Measurements from ENCODE around the gene SERPINC1. TPM values are rescaled to one million over a fixed set of nuclear protein-coding genes. Genes with fewer than 3 reads are reported as not detected.

SERPINC1 gene
- total and polyA plus RNA-seq, 9 of the 15 experiments (the other 6 are each of a cell fraction or from before 2014, with no cell fraction given), result 0.07 to 1.2 (median 0.50) TPM

DNA sequence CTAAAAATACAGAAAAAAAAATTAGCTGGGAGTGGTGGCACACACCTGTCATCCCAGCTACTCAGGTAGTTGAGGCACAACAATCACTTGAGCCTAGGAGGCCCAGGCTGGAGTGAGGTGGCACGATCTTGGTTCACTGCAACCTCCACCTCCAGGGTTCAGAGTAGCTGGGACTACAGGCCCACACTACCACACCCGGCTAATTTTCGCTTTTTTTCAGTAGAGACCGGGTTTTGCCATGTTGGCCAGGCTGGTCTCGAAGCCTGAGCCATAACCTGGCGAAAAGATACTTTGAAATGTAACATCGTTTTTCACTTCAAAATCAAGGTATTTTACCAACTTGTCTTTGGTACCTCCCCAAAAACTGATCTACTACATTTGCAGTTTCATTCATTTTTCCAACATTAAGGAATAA is 55.4 kb downstream of the SERPINC1 start (continued):
- TF ChIP-seq, protein P1, sequence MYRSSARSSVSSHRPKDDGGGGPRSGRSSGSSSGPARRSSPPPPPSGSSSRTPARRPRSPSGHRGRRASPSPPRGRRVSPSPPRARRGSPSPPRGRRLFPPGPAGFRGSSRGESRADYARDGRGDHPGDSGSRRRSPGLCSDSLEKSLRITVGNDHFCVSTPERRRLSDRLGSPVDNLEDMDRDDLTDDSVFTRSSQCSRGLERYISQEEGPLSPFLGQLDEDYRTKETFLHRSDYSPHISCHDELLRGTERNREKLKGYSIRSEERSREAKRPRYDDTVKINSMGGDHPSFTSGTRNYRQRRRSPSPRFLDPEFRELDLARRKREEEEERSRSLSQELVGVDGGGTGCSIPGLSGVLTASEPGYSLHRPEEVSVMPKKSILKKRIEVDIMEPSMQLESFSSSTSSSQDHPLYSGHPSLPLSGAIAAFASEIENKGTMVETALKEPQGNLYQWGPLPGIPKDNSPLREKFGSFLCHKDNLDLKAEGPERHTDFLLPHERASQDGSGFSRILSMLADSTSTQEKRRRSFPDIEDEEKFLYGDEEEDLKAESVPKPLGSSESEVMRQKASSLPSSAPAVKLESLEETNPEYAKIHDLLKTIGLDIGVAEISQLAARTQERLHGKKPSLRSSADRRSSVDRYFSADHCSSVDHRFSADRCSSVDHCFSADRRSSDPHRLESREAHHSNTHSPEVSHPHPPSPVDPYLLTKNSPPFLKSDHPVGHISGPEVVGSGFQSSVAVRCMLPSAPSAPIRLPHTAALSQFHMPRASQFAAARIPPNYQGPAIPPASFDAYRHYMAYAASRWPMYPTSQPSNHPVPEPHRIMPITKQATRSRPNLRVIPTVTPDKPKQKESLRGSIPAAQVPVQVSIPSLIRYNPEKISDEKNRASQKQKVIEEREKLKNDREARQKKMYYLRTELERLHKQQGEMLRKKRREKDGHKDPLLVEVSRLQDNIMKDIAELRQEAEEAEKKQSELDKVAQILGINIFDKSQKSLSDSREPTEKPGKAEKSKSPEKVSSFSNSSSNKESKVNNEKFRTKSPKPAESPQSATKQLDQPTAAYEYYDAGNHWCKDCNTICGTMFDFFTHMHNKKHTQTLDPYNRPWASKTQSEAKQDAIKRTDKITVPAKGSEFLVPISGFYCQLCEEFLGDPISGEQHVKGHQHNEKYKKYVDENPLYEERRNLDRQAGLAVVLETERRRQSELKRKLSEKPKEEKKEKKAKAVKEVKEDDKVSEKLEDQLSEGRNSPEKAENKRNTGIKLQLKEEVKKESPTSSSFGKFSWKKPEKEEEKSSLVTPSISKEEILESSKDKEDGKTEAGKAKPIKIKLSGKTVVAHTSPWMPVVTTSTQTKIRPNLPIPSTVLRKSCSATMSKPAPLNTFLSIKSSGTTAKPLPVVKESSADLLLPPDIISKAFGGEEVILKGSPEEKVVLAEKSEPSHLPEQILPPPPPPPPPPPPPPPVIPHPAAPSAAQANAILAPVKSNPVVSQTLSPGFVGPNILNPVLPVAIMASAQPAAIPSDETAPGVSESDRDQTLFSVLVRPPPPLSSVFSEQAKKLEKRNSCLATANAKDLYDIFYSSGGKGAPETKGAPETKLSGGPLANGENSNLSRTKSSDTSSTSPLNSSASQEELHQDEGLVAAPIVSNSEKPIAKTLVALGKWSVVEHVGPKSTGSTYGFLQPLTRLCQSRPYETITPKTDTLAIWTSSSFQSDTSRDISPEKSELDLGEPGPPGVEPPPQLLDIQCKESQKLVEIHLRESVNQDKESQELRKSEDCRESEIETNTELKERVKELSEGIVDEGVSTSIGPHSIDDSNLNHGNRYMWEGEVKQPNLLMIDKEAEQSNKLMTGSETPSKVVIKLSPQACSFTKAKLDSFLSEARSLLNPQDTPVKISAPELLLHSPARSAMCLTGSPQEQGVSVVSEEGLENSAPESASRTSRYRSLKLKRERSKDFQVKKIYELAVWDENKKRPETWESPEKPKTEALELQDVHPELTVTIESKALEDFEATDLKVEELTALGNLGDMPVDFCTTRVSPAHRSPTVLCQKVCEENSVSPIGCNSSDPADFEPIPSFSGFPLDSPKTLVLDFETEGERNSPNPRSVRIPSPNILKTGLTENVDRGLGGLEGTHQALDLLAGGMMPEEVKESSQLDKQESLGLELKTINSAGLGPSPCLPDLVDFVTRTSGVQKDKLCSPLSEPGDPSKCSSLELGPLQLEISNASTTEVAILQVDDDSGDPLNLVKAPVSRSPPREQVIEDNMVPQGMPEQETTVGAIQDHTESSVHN (IDR thresholded peaks at IDR 0.05; ENCODE audit: borderline replicate concordance in 1 of 2, low read depth in 1 of 2), result no peak
- TF ChIP-seq SP1 (CRISPR knock-in tag; IDR thresholded peaks at IDR 0.05) (no peak), ELF4 (CRISPR knock-in tag; IDR thresholded peaks at IDR 0.05) (no peak), ZKSCAN1 (IDR thresholded peaks at IDR 0.05; ENCODE audit: low read depth, low read length) (peak; percentile 18; the same call in 1 of the 2 replicates), ZNF184 (CRISPR knock-in tag; IDR thresholded peaks at IDR 0.05) (no peak), BRD9 (IDR thresholded peaks at IDR 0.05; ENCODE audit: low read depth, partially characterized antibody) (no peak), ZNF134 (CRISPR knock-in tag; conservative IDR thresholded peaks at IDR 0.05) (no peak), HMGN3 (IDR thresholded peaks at IDR 0.05; ENCODE audit: borderline replicate concordance, extremely low read depth, insufficient read length, low read depth, low read length) (no peak), CHCHD3 (CRISPR knock-in tag; IDR thresholded peaks at IDR 0.05) (no peak)
- TF ChIP-seq, protein P2, sequence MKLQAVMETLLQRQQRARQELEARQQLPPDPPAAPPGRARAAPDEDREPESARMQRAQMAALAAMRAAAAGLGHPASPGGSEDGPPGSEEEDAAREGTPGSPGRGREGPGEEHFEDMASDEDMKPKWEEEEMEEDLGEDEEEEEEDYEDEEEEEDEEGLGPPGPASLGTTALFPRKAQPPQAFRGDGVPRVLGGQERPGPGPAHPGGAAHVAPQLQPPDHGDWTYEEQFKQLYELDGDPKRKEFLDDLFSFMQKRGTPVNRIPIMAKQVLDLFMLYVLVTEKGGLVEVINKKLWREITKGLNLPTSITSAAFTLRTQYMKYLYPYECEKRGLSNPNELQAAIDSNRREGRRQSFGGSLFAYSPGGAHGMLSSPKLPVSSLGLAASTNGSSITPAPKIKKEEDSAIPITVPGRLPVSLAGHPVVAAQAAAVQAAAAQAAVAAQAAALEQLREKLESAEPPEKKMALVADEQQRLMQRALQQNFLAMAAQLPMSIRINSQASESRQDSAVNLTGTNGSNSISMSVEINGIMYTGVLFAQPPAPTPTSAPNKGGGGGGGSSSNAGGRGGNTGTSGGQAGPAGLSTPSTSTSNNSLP (IDR thresholded peaks at IDR 0.05; ENCODE audit: borderline replicate concordance, low read depth, low read length), result no peak
- TF ChIP-seq, protein P3, sequence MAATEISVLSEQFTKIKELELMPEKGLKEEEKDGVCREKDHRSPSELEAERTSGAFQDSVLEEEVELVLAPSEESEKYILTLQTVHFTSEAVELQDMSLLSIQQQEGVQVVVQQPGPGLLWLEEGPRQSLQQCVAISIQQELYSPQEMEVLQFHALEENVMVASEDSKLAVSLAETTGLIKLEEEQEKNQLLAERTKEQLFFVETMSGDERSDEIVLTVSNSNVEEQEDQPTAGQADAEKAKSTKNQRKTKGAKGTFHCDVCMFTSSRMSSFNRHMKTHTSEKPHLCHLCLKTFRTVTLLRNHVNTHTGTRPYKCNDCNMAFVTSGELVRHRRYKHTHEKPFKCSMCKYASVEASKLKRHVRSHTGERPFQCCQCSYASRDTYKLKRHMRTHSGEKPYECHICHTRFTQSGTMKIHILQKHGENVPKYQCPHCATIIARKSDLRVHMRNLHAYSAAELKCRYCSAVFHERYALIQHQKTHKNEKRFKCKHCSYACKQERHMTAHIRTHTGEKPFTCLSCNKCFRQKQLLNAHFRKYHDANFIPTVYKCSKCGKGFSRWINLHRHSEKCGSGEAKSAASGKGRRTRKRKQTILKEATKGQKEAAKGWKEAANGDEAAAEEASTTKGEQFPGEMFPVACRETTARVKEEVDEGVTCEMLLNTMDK (IDR thresholded peaks at IDR 0.05; ENCODE audit: borderline replicate concordance, insufficient read depth, low read depth, low read length, poor library complexity, severe bottlenecking), result no peak
- TF ChIP-seq, protein P4, sequence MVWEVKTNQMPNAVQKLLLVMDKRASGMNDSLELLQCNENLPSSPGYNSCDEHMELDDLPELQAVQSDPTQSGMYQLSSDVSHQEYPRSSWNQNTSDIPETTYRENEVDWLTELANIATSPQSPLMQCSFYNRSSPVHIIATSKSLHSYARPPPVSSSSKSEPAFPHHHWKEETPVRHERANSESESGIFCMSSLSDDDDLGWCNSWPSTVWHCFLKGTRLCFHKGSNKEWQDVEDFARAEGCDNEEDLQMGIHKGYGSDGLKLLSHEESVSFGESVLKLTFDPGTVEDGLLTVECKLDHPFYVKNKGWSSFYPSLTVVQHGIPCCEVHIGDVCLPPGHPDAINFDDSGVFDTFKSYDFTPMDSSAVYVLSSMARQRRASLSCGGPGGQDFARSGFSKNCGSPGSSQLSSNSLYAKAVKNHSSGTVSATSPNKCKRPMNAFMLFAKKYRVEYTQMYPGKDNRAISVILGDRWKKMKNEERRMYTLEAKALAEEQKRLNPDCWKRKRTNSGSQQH (CRISPR knock-in tag; IDR thresholded peaks at IDR 0.05), result peak; percentile 38; the same call in 1 of the 2 replicates

All from K562 (cell line).